Measurements from ENCODE around the gene CCDC88B. TPM values are rescaled to one million over a fixed set of nuclear protein-coding genes. Genes with fewer than 3 reads are reported as not detected.
A peak's percentile ranks its signal among the peaks of the same experiment; 100 is the strongest.

CCDC88B gene
- total RNA-seq, 1 experiment from 2014 or later: 1.2 TPM

GRCh38 chr11:64358907-64359711, 19.1 kb downstream of the CCDC88B start, which contains the start of gene RPS6KA4:
Gene RPS6KA4 (plus strand): TSS chr11:64359162. CDS start chr11:64359236, 74 bp downstream.
- peak; percentile 68 for DNase-seq (ENCODE audit: low read depth)

GRCh38 chr11:64359712-64360445, 19.9 kb downstream of the CCDC88B start:
- no peak for DNase-seq (ENCODE audit: low read depth)

DNA sequence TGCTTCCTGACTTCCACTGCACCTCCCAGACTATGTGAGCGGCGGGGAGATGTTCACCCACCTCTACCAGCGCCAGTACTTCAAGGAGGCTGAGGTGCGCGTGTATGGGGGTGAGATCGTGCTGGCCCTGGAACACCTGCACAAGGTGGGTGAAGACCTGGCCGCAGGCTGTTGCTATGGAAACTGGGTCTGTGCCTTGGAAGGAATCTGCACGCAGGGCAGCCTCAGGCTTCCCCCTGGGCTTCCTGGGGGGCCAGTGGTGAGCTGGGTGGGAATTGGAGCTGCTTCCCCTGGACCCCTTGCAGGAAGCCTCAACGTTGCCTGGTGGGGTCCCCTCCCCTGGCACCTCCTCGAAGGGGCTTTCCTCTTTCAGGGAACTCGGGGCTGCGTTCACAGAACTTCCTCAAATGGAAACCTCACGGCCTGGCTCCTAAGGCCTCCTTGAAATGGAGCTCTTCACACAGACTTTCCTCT, 20.5 kb downstream of the CCDC88B start:
- DNase-seq (ENCODE audit: low read depth): no peak

DNA sequence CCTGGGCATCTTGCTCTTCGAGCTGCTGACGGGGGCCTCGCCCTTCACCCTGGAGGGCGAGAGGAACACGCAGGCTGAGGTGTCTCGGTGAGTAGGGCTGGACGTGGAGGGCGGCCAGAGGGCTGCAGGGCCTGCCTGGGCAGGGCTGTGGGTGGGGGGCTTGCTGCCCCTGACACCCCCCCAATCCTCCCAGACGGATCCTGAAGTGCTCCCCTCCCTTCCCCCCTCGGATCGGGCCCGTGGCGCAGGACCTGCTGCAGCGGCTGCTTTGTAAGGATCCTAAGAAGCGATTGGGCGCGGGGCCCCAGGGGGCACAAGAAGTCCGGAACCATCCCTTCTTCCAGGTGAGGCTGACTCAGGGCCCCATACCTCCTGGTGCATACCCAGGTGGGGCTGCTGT, 21.7 kb downstream of the CCDC88B start:
- no peak for DNase-seq (ENCODE audit: low read depth)

- DNase-seq (ENCODE audit: low read depth): no peak
Measured at GRCh38 chr11:64362339-64362738, 22.3 kb downstream of the CCDC88B start.

DNA sequence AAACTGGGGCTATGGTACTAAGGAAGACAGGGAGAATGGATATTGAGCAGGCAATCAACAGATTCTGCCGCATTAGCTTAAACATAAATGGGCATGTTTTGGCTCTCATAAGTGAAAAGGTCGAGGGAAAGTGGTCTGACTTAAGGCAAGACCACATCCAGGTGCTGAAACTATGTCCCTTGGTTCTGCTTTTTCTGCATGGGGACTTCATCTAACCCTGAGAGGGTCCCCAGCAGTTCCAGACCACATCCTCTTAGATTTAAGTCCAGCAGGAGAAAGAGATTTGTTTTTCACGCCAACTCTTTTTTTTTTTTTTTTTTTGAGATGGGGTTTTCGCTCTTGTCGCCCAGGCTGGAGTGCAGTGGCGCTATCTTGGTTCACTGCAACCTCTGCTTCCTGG, 24.4 kb downstream of the CCDC88B start:
- no peak for DNase-seq (ENCODE audit: low read depth)

DNA sequence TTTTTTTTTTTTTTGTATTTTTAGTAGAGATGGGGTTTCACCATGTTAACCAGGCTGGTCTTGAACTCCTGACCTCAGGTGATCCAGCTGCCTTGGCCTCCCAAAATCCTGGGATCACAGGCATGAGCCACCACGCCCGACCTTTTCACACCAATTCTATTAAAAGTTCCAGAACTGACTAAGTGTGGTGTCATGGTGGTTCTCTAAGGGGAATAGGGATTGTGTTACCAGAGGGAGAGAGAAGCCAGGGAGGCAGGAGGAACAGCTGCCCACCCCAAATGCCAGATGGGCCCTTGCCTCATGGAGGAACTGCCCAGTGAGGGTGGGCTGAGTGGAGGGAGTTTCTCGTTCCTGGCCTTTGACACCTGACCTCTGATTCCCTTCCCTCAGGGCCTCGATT, 24.9 kb downstream of the CCDC88B start:
- DNase-seq (ENCODE audit: low read depth): no peak

- no peak for DNase-seq (ENCODE audit: low read depth)
Measured at GRCh38 chr11:64366751-64367150, 26.7 kb downstream of the CCDC88B start.

DNA sequence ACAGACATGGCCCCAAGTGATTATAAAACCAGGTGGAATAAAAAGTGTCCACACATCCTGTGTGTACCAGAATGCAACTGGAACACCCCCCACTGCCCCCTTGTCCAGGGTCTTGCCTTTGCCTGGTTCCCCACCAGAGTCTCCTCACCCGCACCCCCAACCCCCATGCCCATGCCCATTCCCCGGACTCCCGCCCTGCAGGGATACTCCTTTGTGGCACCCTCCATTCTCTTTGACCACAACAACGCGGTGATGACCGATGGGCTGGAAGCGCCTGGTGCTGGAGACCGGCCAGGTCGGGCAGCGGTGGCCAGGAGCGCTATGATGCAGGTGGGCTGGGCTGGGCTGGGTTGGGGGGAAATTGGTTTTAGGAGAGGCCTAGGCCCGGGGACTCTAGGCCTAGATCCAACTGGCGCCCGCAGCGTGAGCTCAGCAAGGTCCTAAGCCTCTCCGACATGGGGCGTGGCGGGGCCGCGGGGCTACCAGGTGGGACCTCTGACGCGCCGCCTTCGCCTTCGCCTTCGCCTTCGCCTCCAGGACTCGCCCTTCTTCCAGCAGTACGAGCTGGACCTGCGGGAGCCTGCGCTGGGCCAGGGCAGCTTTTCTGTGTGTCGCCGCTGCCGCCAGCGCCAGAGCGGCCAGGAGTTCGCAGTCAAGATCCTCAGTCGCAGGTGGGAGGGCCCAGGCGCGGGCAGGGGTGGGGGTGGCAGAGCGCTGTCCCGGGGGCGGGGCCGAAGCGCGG, 28.1 kb downstream of the CCDC88B start:
- no peak for DNase-seq (ENCODE audit: low read depth)

GRCh38 chr11:64368673-64369074, 28.7 kb downstream of the CCDC88B start:
- DNase-seq (ENCODE audit: low read depth): no peak

GRCh38 chr11:64369440-64370421, 29.7 kb downstream of the CCDC88B start:
- no peak for DNase-seq (ENCODE audit: low read depth)

DNA sequence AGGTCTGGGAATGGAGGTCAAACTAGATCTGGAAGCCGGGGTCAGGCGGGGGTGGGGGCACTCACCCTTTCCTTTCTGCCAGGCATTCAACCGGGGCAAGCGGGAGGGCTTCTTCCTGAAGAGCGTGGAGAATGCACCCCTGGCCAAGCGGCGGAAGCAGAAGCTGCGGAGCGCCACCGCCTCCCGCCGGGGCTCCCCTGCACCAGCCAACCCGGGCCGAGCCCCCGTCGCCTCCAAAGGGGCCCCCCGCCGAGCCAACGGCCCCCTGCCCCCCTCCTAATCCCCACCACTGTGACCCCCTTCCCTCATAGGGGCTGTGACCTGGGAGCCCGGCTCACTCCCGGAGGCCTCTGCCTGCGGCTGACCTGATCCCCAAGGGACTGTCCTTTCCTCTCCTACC, 31.2 kb downstream of the CCDC88B start:
- no peak for DNase-seq (ENCODE audit: low read depth)

GRCh38 chr11:64372021-64372420, 32.0 kb downstream of the CCDC88B start:
- DNase-seq (ENCODE audit: low read depth): no peak

DNA sequence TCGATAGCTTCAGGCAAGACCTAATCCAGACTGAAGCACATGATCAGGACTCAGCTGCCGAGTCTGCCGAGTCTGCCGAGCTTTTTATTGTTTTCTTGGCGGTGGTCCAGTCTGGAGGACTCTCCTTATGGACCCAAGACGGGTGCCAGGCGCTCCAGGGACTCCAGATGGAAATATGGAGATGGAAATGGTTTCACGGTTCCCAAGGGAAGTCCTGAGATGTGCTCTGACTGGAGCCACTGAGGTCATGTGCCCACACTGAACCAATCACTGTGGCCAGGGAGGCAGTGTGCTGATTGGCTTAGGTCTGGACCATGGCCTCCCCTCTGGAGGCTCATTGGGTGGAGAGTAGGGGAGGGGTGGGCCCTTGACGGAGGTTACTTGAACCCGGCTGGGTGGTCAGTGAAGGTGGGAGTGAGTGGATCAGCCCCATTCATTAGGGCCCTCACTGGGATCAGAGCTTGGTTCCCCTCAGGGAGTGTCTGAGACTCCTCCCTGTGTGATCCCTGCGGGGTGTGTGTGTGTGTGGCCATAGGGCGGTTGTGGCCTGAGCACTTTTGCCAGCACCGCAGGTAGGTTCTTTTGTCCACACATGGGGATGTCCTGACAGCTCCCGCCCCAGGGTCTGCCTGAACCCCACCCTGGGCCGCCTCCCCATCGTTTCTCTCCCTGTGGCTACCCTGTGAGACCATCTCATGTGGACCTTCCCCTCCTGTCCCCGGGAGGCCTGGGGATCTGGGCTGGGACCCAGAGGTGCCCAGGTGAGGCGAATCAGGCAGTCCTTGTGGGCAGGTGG, 33.0 kb downstream of the CCDC88B start:
- peak; percentile 99 for DNase-seq (ENCODE audit: low read depth)

- DNase-seq (ENCODE audit: low read depth): no peak
Measured at GRCh38 chr11:64373598-64373974, 33.6 kb downstream of the CCDC88B start.

DNA sequence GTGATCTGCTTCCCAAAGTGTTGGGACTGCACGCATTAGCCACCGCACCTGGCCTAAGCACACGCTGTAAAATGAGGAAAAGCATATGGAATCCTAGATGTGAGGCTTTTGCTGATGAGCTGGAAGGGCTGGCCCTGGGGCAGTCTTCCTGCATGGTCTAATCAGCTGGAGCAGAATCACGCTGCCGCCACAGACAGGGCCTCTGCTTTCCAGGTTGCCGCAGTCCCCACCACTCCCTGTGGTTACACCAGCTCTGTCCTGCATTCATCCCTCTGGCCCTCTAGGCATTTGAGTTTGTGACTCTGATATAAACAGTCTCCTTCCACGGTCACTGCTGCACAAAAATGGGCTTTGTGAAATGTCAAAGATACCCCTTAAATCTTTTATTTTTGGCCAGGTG, 36.1 kb downstream of the CCDC88B start:
- no peak for DNase-seq (ENCODE audit: low read depth)

GRCh38 chr11:64378335-64378880, 38.4 kb downstream of the CCDC88B start:
- no peak for DNase-seq (ENCODE audit: low read depth)

- DNase-seq (ENCODE audit: low read depth): no peak
Measured at GRCh38 chr11:64379160-64379559, 39.2 kb downstream of the CCDC88B start.

DNA sequence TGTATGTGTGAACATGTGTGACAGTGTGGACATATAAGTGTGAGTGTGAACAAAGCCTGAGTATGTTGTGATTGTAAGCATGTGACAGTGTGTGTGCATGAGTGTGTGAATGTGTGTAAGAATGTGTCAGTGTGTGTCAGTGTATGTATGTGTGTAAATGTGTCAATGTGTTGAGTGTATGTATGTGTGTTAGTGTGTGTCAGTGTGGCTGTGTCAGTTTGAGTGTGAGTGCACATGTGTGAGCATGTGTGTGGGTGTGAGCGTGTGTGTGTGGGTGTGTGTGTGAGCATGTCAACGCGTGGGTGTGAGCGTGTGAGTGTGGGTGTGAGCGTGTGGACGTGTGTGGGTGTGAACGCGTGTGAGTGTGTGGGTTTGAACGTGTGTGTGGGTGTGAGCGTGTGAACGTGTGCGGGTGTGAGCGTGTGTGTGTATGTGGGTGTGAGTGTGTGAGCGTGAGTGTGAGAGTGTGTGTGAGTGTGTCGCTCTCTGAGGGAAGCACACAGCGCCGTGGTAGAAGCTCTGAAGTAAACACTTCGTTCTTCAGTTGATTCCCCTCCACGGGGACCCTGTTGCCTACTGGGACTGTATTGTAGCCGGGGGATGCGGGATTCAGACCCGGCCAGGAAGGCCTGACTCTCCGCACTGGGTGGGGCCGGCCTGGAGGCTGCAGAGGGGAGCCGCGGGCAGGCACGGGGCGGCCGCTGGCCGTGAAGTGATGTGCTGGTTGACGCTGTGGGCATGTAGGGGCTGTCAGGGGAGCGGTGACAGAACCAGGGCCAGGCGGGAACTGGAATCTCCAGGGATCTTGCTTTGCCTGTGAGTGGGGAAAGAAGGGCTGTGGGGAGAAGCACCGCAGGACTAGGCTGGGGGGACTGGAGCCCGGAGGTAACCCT, 40.1 kb downstream of the CCDC88B start:
- DNase-seq (ENCODE audit: low read depth): no peak

All from RPMI7951 (cell line).